GM12872 (cell line): ENCODE measurements around the gene LRPAP1.

Experiments used
- TF ChIP-seq, protein P1 (sequence below): IDR thresholded peaks from 3 replicates; pipeline ENCODE4 v1.5.1; 2011; ENCODE audit warnings: low read depth, mild to moderate bottlenecking, low read length, moderate library complexity; ENCODE audit not compliant: insufficient read depth

The LRPAP1 gene

DNA sequence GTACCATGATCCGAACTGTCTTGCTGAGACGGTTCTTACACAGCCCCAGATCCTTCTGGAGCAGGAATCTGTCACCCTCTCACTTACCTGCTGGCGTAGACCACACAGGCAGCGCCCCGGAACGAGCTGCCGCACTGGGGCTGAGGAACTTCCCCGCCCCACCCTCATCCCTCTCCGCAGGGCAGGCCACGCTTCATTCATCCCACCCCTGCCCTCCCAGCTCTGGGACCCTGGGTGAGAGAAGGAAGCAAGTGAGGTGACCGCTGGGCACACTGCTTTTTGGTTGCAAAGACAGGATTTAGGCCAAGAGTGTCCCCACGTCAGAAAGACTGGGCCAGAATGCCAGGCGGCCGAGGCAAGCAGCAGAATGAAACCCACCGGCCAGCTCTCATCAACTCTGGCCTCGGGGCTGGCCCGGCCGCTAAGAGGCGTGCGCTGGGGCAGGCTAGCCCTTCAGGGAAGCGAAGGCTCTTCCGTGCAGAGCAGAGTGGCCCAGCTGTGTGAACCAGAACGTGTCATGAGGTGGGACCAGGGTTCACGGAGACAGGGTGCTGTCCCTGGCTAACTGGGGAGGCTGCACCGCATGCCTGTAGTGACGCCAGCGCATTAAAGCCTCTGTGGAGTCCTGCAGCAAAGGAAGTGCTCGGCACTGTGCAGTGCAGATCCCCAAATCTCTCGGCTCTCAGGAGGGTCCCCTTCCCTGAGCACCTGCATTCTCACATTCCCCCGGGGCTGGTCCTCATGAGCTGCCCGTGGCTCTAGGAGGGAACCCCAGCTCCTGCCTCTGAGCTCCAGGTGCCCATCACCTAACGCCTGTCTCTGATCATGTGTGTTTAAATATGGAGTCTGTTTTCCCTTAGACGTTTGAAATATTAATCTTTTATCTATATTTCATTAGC is 6.4 kb downstream of the LRPAP1 start:
- TF ChIP-seq, protein P1, sequence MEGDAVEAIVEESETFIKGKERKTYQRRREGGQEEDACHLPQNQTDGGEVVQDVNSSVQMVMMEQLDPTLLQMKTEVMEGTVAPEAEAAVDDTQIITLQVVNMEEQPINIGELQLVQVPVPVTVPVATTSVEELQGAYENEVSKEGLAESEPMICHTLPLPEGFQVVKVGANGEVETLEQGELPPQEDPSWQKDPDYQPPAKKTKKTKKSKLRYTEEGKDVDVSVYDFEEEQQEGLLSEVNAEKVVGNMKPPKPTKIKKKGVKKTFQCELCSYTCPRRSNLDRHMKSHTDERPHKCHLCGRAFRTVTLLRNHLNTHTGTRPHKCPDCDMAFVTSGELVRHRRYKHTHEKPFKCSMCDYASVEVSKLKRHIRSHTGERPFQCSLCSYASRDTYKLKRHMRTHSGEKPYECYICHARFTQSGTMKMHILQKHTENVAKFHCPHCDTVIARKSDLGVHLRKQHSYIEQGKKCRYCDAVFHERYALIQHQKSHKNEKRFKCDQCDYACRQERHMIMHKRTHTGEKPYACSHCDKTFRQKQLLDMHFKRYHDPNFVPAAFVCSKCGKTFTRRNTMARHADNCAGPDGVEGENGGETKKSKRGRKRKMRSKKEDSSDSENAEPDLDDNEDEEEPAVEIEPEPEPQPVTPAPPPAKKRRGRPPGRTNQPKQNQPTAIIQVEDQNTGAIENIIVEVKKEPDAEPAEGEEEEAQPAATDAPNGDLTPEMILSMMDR = no peak

DNA sequence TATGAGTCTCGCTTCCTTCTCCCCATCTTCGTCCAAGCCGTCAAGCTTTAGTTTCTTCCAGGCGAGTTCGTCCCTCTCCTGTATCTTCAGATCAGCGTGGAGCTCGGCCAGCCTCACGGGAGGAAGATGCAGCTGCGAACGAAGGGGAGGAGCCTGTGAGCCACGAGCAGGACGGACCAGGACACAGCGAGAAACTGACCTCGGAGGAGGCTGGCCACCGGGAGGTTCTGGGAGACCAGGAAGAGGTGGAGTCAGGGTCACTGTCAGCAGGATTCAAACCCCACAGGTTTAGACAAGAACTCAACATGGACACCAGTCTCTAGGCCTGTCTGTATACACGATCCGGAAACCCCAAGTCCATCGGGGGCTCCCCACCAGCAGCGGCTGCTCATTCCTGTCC is 7.3 kb downstream of the LRPAP1 start:
- TF ChIP-seq, protein P1 = no peak

DNA sequence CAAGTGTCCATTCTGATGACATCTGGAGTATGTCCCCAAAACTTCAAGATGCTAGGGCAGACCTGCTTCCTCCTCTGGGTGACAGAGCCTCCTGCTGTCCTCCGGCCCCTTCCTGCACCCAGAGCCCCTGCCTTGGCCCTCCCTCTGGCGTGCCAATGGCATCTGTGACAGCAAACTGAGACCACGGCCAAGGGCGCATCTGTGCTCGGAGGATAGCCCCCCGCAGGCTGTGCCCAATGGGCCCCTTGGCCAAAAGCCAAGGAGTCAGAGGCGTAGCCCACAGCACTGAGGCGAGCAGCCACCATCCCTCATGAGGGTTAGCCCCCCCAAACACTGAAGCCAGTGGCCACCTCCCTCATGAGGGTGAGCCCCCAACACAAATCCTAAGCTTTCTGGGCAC is 7.9 kb downstream of the LRPAP1 start:
- TF ChIP-seq, protein P1 = no peak

DNA sequence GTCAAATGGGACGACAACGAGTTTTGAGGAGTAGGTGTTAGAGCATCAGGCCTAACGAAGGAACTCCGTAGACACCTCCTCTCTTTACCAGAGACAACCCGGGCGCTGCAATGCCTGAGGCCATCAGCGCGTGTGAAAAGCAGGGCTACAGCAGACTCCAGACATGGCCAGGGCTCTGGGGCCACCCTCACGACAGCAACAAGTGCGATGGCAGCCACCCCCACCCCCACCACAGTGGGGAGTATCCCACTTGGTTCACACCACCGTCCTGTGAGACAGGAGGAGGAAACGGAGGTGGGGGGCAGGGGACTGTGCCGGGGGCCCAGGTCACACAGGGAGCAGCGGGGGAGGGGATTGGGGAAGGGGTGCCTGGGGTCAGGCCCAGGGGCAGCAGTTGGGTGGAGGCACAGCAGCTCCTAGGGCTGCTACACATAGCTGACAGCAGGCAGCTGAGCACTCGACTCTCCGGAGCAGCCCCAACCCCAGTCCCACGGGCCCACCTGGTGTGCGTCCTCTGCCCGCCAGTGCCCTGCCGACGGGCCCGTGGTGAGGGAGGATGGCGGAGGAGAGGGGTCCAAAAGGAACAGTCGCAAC is 8.5 kb downstream of the LRPAP1 start:
- TF ChIP-seq, protein P1 = no peak

DNA sequence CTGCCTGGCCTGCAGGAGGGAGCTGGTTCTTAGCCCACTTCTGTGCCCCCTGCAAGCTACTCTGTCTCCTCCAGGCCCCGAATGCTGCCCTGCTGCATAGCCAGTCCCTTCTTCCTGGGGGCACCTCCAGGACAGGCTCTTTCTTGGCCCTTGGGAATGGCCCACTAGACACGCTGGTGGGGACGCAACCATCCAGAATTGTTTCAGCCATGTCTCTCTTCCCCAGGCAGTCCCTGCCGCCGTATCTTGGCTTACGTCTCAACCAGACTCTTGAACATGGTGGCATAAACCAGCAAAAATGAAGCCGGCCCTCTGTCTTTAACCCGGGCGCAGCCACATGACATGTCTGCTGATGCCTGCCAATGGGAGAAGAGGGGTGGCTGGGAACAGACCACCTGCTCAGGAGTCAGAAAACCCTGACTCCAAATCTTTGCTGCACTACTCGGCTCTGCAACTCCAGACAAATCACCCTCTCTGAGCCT is 9.0 kb downstream of the LRPAP1 start:
- TF ChIP-seq, protein P1 = no peak

DNA sequence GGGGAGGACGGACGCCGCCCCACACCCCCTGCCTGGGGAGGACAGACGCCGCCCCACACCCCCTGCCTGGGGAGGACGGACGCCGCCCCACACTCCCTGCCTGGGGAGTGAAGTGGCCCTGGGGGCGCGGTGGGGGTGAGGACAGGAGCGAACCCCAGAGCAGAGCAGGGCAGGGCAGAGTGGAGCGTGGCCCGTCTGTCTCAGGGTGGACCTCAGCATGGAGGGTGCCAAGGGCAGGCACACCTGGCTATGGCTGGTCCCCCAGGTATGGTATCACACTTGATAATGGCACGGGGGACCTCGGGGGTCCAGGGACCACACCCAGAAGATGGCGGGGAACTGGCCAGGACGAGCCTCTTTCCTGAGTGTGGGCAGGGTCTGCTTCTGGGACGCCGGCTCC is 9.6 kb downstream of the LRPAP1 start:
- TF ChIP-seq, protein P1 = no peak

DNA sequence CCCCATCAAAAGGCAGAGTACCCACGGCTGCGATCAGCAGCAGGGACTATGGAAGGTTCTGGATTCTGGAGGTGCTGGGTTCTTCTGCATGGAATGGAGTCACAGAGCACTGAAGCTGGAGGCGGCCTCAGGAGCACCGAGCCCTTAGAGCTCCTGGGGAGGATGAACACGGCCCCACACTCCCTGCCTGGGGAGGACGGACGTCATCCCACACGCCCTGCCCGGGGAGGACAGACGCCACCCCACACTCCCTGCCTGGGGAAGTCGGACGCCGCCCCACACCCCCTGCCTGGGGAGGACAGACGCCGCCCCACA is 9.9 kb downstream of the LRPAP1 start:
- TF ChIP-seq, protein P1 = no peak
